Activated naive CD8-positive, alpha-beta T cell treated with anti-CD3 and anti-CD28 coated beads, Interleukin-2, amount 50 U/mL, for 24 hours (primary cell): ENCODE data around the gene CUEDC1.

Experiments
- ATAC-seq: fragments of 150-1000 bp; cut with Tn5 transposase; one replicate; pipeline ENCODE4 v1.10.0; 2021
- DNase-seq: peaks from one replicate; pipeline ENCODE4 v3.0.0; 2021
- H3K27ac Mint-ChIP-seq: one replicate; pipeline ENCODE4 v1.8.0; 2021; ENCODE audit warnings: mild to moderate bottlenecking, mixed read lengths
- H3K27me3 Mint-ChIP-seq: one replicate; pipeline ENCODE4 v1.8.0; 2021; ENCODE audit warnings: mixed read lengths
- H3K36me3 Mint-ChIP-seq: one replicate; pipeline ENCODE4 v1.8.0; 2021; ENCODE audit warnings: low read depth, mixed read lengths
- H3K4me1 Mint-ChIP-seq: one replicate; pipeline ENCODE4 v1.8.0; 2021; ENCODE audit warnings: mixed read lengths
- H3K4me3 Mint-ChIP-seq: one replicate; pipeline ENCODE4 v1.8.0; 2021; ENCODE audit warnings: mild to moderate bottlenecking, moderate library complexity, mixed read lengths
- H3K9me3 Mint-ChIP-seq: one replicate; pipeline ENCODE4 v1.8.0; 2021; ENCODE audit warnings: mixed read lengths

The CUEDC1 gene

GRCh38 chr17:57839571-57839923 is 115.7 kb downstream of the CUEDC1 start:
- Mint-ChIP-seq H3K4me1 (peaks cover 3% of the 10 kb centered on the region), H3K4me3 (no peak overlapping the region), H3K27ac (no peak overlapping the region), H3K36me3 (peaks cover 27% of the 10 kb centered on the region), H3K9me3 (no peaks in the 10 kb centered on the region), H3K27me3 (no peaks in the 10 kb centered on the region)
- ATAC-seq (no peak), DNase-seq (no peak)

GRCh38 chr17:57838857-57839570 is 116.2 kb downstream of the CUEDC1 start:
- Mint-ChIP-seq H3K9me3 (no peaks in the 10 kb centered on the region), H3K4me1 (peaks cover 8% of the 10 kb centered on the region), H3K27me3 (no peaks in the 10 kb centered on the region), H3K36me3 (peaks cover 27% of the 10 kb centered on the region), H3K4me3 (no peak overlapping the region), H3K27ac (no peak overlapping the region)
- no peak for ATAC-seq
- DNase-seq = no peak

GRCh38 chr17:57838453-57838852 is 116.8 kb downstream of the CUEDC1 start:
- Mint-ChIP-seq H3K36me3 (peaks cover 25% of the 10 kb centered on the region), H3K4me1 (peaks cover 7% of the 10 kb centered on the region), H3K4me3 (no peak overlapping the region), H3K9me3 (no peaks in the 10 kb centered on the region), H3K27ac (no peak overlapping the region), H3K27me3 (no peaks in the 10 kb centered on the region)
- ATAC-seq (no peak), DNase-seq (no peak)

DNA sequence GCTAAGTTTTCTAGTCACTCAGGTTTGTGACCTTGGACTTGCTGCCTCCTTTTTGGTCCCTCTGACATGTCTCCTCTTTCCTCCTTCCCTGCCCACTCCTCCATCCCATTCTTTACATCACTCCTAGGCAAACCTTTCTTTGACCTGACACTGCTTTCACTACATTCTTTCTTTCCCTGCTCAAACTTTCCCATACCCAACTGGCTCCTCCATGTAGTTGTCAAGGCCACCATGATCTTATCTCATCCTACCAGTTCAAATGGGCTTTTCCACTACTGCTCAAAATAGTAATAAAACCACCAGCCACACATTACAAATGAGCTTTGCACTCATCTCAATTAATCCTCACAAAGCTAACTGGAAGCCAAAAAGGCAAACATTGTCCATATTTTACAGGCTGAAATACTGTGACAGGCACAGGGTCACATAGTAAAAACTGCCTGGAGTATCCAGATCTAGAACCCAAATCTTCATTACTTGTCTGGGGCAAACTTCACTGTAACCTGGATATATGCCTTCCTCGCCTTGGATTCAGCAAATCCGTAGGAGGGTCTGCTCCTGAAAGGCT is 119.8 kb downstream of the CUEDC1 start:
- Mint-ChIP-seq H3K9me3 (no peaks in the 10 kb centered on the region), H3K36me3 (peaks cover 18% of the 10 kb centered on the region), H3K4me1 (peaks cover 6% of the 10 kb centered on the region), H3K27ac (no peak overlapping the region), H3K27me3 (no peaks in the 10 kb centered on the region), H3K4me3 (no peak overlapping the region)
- DNase-seq (no peak), ATAC-seq (no peak)

GRCh38 chr17:57834146-57834741 is 121.0 kb downstream of the CUEDC1 start:
- Mint-ChIP-seq H3K9me3 (no peaks in the 10 kb centered on the region), H3K36me3 (peaks cover 15% of the 10 kb centered on the region), H3K4me1 (peaks cover 6% of the 10 kb centered on the region), H3K27me3 (no peaks in the 10 kb centered on the region), H3K27ac (no peak overlapping the region), H3K4me3 (no peak overlapping the region)
- DNase-seq (no peak), ATAC-seq (peak; percentile 43)

- Mint-ChIP-seq H3K36me3 (peaks cover 6% of the 10 kb centered on the region), H3K4me1 (peaks cover 6% of the 10 kb centered on the region), H3K27ac (no peak overlapping the region), H3K9me3 (no peaks in the 10 kb centered on the region), H3K4me3 (no peak overlapping the region), H3K27me3 (no peaks in the 10 kb centered on the region)
- DNase-seq (peak; percentile 72), ATAC-seq (peak; percentile 61)
Observed at GRCh38 chr17:57833179-57833939, 121.9 kb downstream of the CUEDC1 start.

DNA sequence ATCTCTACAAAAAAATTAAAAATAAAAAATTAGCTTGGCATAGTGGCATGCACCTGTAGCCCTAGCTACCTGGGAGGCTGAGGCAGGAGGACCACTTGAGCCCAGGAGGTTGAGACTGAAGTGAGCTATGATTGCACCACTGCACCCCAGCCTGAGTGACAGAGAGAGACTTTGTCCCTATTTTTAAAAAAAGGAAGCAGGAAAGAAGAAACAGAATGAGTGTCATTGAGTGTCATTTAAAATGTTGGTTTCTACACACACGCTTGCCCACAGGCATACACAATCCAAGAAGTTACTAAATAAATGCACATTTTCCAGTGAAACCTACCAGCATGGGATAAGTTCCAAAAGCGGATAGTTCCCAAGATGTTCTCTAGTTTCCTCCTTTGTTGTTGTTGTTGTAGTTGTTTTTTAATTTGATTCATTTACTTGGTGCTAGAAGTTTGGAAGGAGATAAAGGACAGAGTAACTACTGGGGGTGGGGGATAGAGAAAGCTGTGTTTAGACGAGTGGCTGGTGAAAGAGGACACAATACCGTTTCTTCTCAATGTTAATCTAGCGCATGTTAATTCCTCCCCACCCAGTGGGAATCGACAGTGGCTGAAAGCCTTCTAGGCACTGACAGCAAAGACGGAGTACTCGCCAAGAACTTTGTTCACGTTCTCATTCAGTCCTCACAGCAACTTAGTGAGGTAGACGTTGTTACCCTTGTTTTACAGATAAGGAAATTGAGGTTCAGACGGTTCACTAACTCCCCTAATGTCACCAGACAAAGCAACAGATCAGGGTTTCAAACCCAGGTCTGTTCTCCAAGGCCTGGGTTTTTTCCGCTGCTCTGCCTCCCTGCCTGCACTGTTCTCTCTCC is 122.7 kb downstream of the CUEDC1 start:
- Mint-ChIP-seq H3K4me3 (no peak overlapping the region), H3K4me1 (peaks cover 6% of the 10 kb centered on the region), H3K27me3 (no peaks in the 10 kb centered on the region), H3K27ac (no peak overlapping the region), H3K36me3 (peaks cover 5% of the 10 kb centered on the region), H3K9me3 (no peaks in the 10 kb centered on the region)
- ATAC-seq = no peak
- DNase-seq = no peak

DNA sequence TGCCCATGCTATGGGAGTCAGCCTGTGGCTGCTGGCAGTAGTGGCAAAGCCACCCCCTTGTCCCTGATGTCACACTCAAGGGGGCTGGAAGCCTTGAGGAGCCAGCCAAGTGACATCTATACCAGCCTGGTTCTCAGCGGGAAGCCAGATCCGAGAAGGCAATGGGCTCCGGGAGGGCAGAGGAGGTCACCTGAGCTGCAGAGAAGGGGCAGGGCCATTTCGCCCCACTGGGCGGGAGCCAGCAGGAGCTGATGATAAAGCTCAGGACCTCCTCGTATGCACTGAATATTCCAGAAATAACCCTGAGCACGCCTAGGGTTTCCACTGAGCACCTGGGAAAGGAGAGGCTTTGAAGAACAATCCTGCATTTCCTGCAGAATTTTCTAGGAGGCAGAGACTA is 124.3 kb downstream of the CUEDC1 start:
- Mint-ChIP-seq H3K27me3 (no peaks in the 10 kb centered on the region), H3K36me3 (no peaks in the 10 kb centered on the region), H3K27ac (no peak overlapping the region), H3K4me3 (no peak overlapping the region), H3K9me3 (no peaks in the 10 kb centered on the region), H3K4me1 (peaks cover 6% of the 10 kb centered on the region)
- DNase-seq (no peak), ATAC-seq (no peak)

- Mint-ChIP-seq H3K4me3 (no peak overlapping the region), H3K4me1 (no peaks in the 10 kb centered on the region), H3K27me3 (no peaks in the 10 kb centered on the region), H3K27ac (no peak overlapping the region), H3K9me3 (no peaks in the 10 kb centered on the region), H3K36me3 (no peaks in the 10 kb centered on the region)
- ATAC-seq (no peak), DNase-seq (no peak)
Observed at GRCh38 chr17:57823469-57824401, 131.5 kb downstream of the CUEDC1 start.

GRCh38 chr17:57819867-57820266 is 135.3 kb downstream of the CUEDC1 start:
- no peak overlapping the region for H3K4me3 Mint-ChIP-seq
- H3K4me1 Mint-ChIP-seq = no peaks in the 10 kb centered on the region
- DNase-seq (no peak), ATAC-seq (no peak)
- peaks cover 12% of the 10 kb centered on the region for H3K27me3 Mint-ChIP-seq
- H3K27ac Mint-ChIP-seq = no peak overlapping the region
- no peaks in the 10 kb centered on the region for H3K36me3 Mint-ChIP-seq
- no peaks in the 10 kb centered on the region for H3K9me3 Mint-ChIP-seq

DNA sequence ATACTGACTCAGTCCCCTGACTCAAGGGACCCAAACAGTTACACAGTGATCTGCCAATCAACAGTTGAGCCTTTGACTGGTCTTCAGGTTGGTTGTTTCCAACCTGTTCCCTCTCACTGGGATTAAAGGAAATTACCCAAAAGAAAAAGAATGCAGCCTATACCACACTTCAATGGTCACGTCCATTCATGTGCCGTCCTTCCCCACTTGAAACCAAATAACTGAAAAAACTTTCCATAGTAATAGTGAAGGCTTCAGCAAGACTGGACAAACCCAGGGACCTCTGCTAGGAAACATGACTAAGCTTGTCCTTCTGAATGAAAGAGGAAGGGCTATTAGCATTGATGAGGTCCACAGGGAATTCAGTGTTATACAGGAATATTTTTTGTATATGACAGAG is 135.9 kb downstream of the CUEDC1 start:
- H3K4me3 Mint-ChIP-seq = no peak overlapping the region
- no peak overlapping the region for H3K27ac Mint-ChIP-seq
- no peak for DNase-seq
- no peaks in the 10 kb centered on the region for H3K36me3 Mint-ChIP-seq
- ATAC-seq = no peak
- peaks cover 15% of the 10 kb centered on the region for H3K27me3 Mint-ChIP-seq
- no peaks in the 10 kb centered on the region for H3K4me1 Mint-ChIP-seq
- H3K9me3 Mint-ChIP-seq = no peaks in the 10 kb centered on the region

DNA sequence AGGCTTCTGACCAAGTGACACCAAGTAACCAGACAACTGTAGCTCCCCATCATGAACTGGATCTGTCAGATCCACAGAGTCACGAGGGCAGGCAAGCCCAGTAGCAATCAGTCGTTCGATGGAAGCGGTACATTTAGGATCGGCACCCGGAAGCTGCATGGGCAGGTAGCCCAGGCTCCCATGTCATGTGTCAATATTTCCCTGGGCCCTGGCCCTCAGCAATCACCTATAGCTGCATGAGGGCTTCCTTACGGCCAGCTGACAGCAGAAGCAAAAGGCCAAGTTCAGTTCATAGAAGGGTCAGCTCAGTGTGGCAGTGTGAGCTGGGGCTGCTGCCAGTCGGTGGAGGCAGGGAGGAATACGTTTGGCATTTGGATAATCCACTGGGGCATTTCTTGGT is 137.1 kb downstream of the CUEDC1 start:
- DNase-seq (no peak), ATAC-seq (no peak)
- Mint-ChIP-seq H3K9me3 (no peaks in the 10 kb centered on the region), H3K27ac (no peak overlapping the region), H3K27me3 (peaks cover 18% of the 10 kb centered on the region), H3K4me3 (no peak overlapping the region), H3K4me1 (no peaks in the 10 kb centered on the region), H3K36me3 (no peaks in the 10 kb centered on the region)

DNA sequence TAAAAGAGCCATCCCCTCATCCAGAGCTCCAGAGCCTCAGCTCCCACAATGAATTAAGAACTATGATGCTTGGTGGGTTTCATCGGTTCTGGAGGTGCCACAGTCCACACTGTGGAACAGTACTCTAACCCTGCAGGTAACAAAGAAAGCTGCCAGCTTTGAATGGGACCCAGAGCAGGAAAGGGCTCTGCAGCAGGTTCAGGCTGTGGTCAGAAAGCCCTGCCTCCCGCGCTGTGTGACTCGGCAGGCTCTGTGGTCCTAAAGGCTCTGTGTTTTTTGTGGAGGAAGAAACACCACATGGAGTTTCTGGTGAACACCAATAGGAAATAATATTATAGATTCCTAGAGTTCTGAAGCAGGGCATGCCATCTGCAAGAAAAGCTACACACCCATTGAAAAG is 137.9 kb downstream of the CUEDC1 start:
- Mint-ChIP-seq H3K4me3 (no peak overlapping the region), H3K4me1 (no peaks in the 10 kb centered on the region)

More for the DNA sequence above, 137.9 kb downstream of the CUEDC1 start:
- no peak for DNase-seq
- peaks cover 20% of the 10 kb centered on the region for H3K27me3 Mint-ChIP-seq
- no peak overlapping the region for H3K27ac Mint-ChIP-seq
- no peaks in the 10 kb centered on the region for H3K9me3 Mint-ChIP-seq
- ATAC-seq = no peak
- H3K36me3 Mint-ChIP-seq = no peaks in the 10 kb centered on the region
